Measurements from ENCODE around the gene PNPLA7. TPM values are rescaled to one million over a fixed set of nuclear protein-coding genes. Genes with fewer than 3 reads are reported as not detected.

Gene PNPLA7
- polyA plus RNA-seq, 1 of the 3 experiments (the other 2 are of a cell fraction): 0.99 TPM

DNA sequence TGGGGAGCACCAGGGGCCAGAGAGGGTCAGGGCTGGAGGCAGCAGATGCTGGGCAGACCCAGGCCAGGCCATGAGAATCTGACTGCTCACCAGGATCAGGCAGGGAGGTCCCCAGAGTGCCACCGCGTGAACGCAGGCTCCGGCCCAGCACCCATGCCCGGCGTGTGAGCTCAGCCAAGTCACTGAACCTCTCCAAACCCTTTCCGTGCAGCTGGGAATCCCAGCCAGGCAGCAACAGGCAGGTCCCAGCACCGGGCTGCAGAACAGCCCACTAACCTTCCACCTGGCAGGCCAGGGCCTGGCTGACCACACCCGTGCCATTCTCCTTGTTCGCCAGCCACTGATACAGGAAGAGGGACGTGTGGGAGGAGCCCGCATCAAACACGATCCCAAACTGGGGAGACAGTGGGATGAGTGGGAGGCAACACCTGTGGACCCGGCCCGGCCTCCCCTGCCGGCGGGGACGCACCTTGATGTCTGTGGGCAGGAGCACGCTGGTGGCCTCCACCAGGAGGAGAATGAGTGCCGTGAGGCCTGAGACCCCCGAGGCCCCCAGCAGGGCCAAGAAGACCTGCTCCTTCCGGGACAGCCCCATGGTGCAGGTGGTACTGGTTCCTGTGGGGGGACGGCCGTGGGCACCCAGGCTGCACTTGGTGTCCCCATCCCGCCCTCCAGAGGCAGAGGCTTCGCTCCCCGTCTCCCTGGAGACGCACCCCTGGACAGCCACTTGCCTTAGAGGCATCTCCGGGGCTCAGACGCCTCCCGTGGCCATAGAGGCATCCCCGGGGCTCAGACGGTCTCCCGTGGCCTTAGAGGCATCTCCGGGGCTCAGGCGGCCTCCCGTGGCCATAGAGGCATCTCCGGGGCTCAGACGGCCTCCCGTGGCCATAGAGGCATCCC is 112.3 kb downstream of the PNPLA7 start:
- Histone ChIP-seq H3K4me1 (ENCODE audit: control insufficient read depth in 1 of 2, insufficient read depth in 2 of 2, low read depth in 1 of 2, low read length in 1 of 2) (peaks cover 3 to 4% of the 10 kb centered on the region in 2 experiments; a peak in 2 of 4 replicates), H3F3A (replicated peaks; ENCODE audit: insufficient read depth) (peaks cover 5% of the 10 kb centered on the region), H3K27me3 (ENCODE audit: insufficient read depth) (peaks cover 4% of the 10 kb centered on the region; the same call in 1 of the 2 replicates), H4K20me1 (ENCODE audit: insufficient read depth) (no peaks in the 10 kb centered on the region), H2AFZ (ENCODE audit: low read depth) (no peak overlapping the region), H3K9me2 (no peaks in the 10 kb centered on the region), H3K36me3 (replicated peaks in 1 of 2; ENCODE audit: control insufficient read depth in 1 of 2, insufficient read depth in 2 of 2, low read length in 1 of 2) (no peaks in the 10 kb centered on the region), H3K9ac (no peak overlapping the region), H3K4me2 (no peak overlapping the region), H3K79me2 (ENCODE audit: insufficient read depth) (no peaks in the 10 kb centered on the region), H3K4me3 (ENCODE audit: low read depth in 2 of 2, low read length in 1 of 2) (no peak overlapping the region), H3K9me3 (no peaks in the 10 kb centered on the region), H3K27ac (ENCODE audit: low read depth in 2 of 2, low read length in 1 of 2) (no peak overlapping the region)
- POLR2A ChIA-PET: no interaction called here
- WGBS (ENCODE audit: low lambda C conversion rate): 84% methylated on average over 11 of the region's 40 CpGs
- DNase-seq: peak; percentile 21
- TF ChIP-seq NRF1 (IDR thresholded peaks at IDR 0.05; ENCODE audit: low read depth, low read length) (no peak), EP300 (IDR thresholded peaks at IDR 0.05; ENCODE audit: borderline replicate concordance in 1 of 2, low read depth in 1 of 2, low read length in 1 of 2) (no peak), SMC3 (IDR thresholded peaks at IDR 0.05; ENCODE audit: low read depth, low read length) (no peak), MAX (IDR thresholded peaks at IDR 0.05; ENCODE audit: low read depth) (no peak), MEF2A (IDR thresholded peaks at IDR 0.05; ENCODE audit: borderline replicate concordance, low read depth) (no peak), NFIC (IDR thresholded peaks at IDR 0.05; ENCODE audit: borderline replicate concordance) (no peak), FOXM1 (IDR thresholded peaks at IDR 0.05; ENCODE audit: low read depth) (no peak), EZH2phosphoT487 (IDR thresholded peaks at IDR 0.05; ENCODE audit: borderline replicate concordance, low read depth) (no peak), TEAD4 (IDR thresholded peaks at IDR 0.05; ENCODE audit: borderline replicate concordance, insufficient read depth) (no peak)
- TF ChIP-seq, protein P1, sequence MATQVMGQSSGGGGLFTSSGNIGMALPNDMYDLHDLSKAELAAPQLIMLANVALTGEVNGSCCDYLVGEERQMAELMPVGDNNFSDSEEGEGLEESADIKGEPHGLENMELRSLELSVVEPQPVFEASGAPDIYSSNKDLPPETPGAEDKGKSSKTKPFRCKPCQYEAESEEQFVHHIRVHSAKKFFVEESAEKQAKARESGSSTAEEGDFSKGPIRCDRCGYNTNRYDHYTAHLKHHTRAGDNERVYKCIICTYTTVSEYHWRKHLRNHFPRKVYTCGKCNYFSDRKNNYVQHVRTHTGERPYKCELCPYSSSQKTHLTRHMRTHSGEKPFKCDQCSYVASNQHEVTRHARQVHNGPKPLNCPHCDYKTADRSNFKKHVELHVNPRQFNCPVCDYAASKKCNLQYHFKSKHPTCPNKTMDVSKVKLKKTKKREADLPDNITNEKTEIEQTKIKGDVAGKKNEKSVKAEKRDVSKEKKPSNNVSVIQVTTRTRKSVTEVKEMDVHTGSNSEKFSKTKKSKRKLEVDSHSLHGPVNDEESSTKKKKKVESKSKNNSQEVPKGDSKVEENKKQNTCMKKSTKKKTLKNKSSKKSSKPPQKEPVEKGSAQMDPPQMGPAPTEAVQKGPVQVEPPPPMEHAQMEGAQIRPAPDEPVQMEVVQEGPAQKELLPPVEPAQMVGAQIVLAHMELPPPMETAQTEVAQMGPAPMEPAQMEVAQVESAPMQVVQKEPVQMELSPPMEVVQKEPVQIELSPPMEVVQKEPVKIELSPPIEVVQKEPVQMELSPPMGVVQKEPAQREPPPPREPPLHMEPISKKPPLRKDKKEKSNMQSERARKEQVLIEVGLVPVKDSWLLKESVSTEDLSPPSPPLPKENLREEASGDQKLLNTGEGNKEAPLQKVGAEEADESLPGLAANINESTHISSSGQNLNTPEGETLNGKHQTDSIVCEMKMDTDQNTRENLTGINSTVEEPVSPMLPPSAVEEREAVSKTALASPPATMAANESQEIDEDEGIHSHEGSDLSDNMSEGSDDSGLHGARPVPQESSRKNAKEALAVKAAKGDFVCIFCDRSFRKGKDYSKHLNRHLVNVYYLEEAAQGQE (IDR thresholded peaks at IDR 0.05; ENCODE audit: low read depth, low read length): no peak
- TF ChIP-seq, protein P2, sequence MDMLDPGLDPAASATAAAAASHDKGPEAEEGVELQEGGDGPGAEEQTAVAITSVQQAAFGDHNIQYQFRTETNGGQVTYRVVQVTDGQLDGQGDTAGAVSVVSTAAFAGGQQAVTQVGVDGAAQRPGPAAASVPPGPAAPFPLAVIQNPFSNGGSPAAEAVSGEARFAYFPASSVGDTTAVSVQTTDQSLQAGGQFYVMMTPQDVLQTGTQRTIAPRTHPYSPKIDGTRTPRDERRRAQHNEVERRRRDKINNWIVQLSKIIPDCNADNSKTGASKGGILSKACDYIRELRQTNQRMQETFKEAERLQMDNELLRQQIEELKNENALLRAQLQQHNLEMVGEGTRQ (IDR thresholded peaks at IDR 0.05; ENCODE audit: borderline replicate concordance, low read depth, low read length): no peak
- CTCF ChIA-PET: interaction anchor here (1.1 to 2.0 kb wide), 4 partner anchors 8 to 15 kb away, joined by 3 to 8 read pairs (median 4); partner anchors contain the start of genes EXD3 and NOXA1

Measured in SK-N-SH (cell line).